NB4 (cell line): ENCODE results near the gene CCR8.

Experiments
- CTCF ChIP-seq: IDR thresholded peaks from one replicate; pipeline ENCODE4 v1.5.1; 2012; ENCODE audit warnings: low read depth, low read length
- POLR2A ChIP-seq: IDR thresholded peaks from 2 replicates; pipeline ENCODE4 v1.6.1; 2011; ENCODE audit warnings: mild to moderate bottlenecking; ENCODE audit not compliant: insufficient read length; ENCODE audit errors: extremely low read depth
- TF ChIP-seq, protein P1 (sequence below): IDR thresholded peaks from 2 replicates; pipeline ENCODE4 v1.6.1; 2011; ENCODE audit warnings: low read depth, low read length

- TF ChIP-seq, protein P1, sequence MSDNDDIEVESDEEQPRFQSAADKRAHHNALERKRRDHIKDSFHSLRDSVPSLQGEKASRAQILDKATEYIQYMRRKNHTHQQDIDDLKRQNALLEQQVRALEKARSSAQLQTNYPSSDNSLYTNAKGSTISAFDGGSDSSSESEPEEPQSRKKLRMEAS, result no peak
- TF ChIP-seq CTCF (no peak), POLR2A (no peak)
These were observed 40.4 kb upstream of the CCR8 start for GRCh38 chr3:39289107-39289506.
